Panc1 (cell line): ENCODE measurements around the gene TJP1.

ENCODE experiments used
- CTCF ChIP-seq: fragments of 450-650 bp; IDR thresholded peaks from 2 replicates; pipeline ENCODE4 v1.5.1; 2017; ENCODE audit warnings: mild to moderate bottlenecking
- TCF7L2 ChIP-seq: IDR thresholded peaks from 2 replicates; pipeline ENCODE4 v1.6.1; 2011; ENCODE audit warnings: mild to moderate bottlenecking, low read depth, low read length, inconsistent platforms

- TF ChIP-seq CTCF (no peak), TCF7L2 (no peak)
Observed at GRCh38 chr15:29860872-29861271, 38.6 kb upstream of the TJP1 start.
